CD4-positive, alpha-beta T cell treated with Interleukin-17A for 4 hours (primary cell): ENCODE data around the gene TMEM119.
"Not testable (repeated sequence)": the region's sequence is repeated elsewhere in the genome, so short reads cannot be mapped to it uniquely, and the experiment has no call there.

ENCODE experiments used
- DNase-seq: peaks from one replicate; pipeline ENCODE4 v3.0.0-alpha.2; 2020; ENCODE audit warnings: mixed read lengths

TMEM119 gene

GRCh38 chr12:108563136-108563803 lies 34.6 kb downstream of the TMEM119 start:
- peak; percentile 89 for DNase-seq

DNA sequence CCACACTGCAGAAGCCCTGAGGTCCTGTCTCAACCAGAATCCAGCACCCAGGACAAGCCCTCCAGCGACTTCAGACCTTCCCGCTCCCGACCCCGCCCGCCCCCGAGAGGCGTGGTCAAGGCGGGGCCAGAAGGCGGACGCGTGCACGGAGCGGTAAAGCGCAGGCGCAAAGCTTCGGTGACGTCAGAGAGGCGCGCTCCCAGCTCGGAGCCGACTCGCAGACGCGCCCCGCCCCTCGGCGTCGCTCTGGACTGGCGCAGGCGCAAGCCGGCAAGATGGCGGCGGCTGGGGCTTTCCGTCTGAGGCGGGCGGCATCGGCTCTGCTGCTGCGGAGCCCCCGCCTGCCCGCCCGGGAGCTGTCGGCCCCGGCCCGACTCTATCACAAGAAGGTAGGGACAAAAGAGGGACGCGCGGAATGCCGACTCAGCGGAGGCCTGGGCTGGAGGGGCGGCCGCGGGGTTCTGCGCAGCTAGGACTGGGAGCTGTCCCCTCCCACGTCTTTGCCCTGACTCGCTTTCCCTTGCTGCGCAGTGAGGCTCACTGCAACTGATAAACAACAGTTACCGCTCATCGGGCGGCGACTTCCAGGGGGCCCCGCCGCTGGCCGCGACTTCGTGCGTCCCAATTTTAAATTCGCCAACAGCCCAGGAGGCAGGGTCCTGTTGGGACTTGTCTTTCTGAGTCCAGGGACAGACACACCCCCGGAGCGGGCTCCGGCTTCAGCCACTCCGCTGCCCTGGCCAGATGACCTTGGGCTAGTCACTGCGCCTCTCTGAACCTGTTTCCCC lies 35.3 kb downstream of the TMEM119 start, which contains the start of gene ISCU:
TSS of gene ISCU (plus strand) at position 249 of the 788 bp plus-strand sequence. CDS start at position 276, 27 bp downstream.
- peak; percentile 100 for DNase-seq

GRCh38 chr12:108561852-108562347 lies 36.0 kb downstream of the TMEM119 start:
- peak; percentile 13 for DNase-seq

- peak; percentile 82 for DNase-seq
Measured at GRCh38 chr12:108560752-108561719, 36.8 kb downstream of the TMEM119 start, which contains the start of gene SART3. Gene SART3, minus strand, starts transcription at chr12:108561173. Its CDS starts 19 bp downstream, at chr12:108561154.

GRCh38 chr12:108560321-108560721 lies 37.6 kb downstream of the TMEM119 start:
- DNase-seq, result no peak

- no peak for DNase-seq
Measured at GRCh38 chr12:108559748-108560147, 38.1 kb downstream of the TMEM119 start.

GRCh38 chr12:108559007-108559655 lies 38.8 kb downstream of the TMEM119 start:
- no peak for DNase-seq

GRCh38 chr12:108555383-108555782 lies 42.5 kb downstream of the TMEM119 start:
- DNase-seq, result not testable (repeated sequence)

- DNase-seq, result no peak
Measured at GRCh38 chr12:108553799-108554198, 44.1 kb downstream of the TMEM119 start.

GRCh38 chr12:108551535-108551934 lies 46.3 kb downstream of the TMEM119 start:
- no peak for DNase-seq

DNA sequence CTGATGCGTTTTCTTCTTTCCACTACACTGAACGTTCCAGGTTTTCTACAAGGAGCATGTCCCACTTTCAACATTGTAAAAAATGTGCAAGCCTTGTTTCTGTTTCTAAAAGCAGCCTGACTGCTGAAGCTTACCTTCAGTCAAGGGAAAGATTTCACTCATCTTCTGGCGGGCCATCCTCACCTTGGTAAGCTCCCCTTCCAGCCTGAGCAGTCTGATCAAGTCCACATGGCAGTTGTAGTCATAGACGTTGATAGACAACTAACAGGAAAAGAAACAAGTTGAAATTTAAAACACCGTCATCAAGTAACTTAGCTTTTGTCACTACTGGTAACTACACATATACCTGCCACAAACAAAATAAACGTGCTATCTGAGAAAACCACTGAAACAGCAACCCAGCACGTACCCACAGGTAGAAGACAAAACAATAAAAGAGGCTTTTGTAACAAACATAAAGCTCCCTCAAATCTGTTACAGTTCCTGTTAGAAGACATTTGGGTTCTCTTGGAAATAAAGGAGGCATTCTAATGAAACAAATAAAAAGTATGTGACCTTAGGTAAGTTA lies 48.8 kb downstream of the TMEM119 start:
- no peak for DNase-seq

DNA sequence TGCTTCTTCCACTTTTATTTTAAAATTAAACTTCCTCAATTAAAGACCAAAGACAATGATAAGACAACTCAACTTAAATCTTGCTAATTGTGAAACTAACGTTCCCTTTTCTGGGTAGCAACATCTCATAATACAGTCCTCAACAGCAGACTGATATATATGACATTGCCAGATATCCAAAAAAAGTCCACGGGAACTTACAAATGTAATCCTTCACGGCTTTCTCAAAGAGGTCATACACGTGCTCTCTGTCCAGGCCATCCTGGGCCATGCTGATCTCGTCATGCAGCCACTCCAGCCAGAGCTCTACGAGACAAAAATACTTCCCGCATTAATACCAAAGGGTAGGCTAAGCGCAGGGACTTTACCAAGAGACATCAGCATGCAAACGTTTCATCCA lies 50.2 kb downstream of the TMEM119 start:
- DNase-seq, result no peak

DNA sequence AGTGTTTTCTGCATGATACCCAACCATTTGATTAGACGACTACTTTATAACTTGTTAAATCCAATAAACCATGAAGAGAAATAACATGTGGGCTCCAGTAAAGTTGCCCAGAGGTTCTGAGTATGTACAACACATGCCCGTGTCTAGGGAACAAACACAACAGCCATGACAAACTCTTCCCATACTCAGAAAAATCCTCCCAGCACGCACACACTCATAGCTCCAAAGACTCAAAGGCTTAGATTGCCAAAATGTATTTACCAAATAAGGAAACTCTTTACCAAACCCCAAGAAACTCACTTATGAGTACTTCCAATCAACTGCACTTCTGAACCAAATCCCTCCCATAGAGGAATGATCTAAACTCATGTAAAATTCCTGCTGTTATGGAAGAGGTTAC lies 54.2 kb downstream of the TMEM119 start:
- no peak for DNase-seq

- no peak for DNase-seq
Measured at GRCh38 chr12:108542320-108542719, 55.6 kb downstream of the TMEM119 start.
